HG03025 (cell line): ENCODE results near the gene LYST.
"Not testable (repeated sequence)": the region's sequence is repeated elsewhere in the genome, so short reads cannot be mapped to it uniquely, and the experiment has no call there.

Experiments
- ATAC-seq: cut with Tn5 transposase; IDR thresholded peaks from one replicate; pipeline ENCODE4 v1.9.1; 2021; ENCODE audit warnings: mild to moderate bottlenecking, moderate library complexity; ENCODE audit not compliant: unreplicated experiment, low FRiP score

The LYST gene

GRCh38 chr1:235859789-235860188, 6.9 kb downstream of the LYST start:
- ATAC-seq = no peak

GRCh38 chr1:235858766-235859165, 7.9 kb downstream of the LYST start:
- no peak for ATAC-seq

GRCh38 chr1:235857756-235858155, 8.9 kb downstream of the LYST start:
- ATAC-seq = no peak

- ATAC-seq = no peak
These were observed 10.8 kb downstream of the LYST start for GRCh38 chr1:235855811-235856429.

- no peak for ATAC-seq
These were observed 12.4 kb downstream of the LYST start for GRCh38 chr1:235854347-235854746.

GRCh38 chr1:235853653-235854052, 13.1 kb downstream of the LYST start:
- ATAC-seq = no peak

- ATAC-seq = no peak
These were observed 13.8 kb downstream of the LYST start for GRCh38 chr1:235852887-235853286.

- ATAC-seq = no peak
These were observed 14.8 kb downstream of the LYST start for GRCh38 chr1:235851939-235852338.

GRCh38 chr1:235848251-235848650, 18.5 kb downstream of the LYST start:
- not testable (repeated sequence) for ATAC-seq

GRCh38 chr1:235845656-235846107, 21.0 kb downstream of the LYST start:
- ATAC-seq = not testable (repeated sequence)

GRCh38 chr1:235844776-235845175, 21.9 kb downstream of the LYST start:
- no peak for ATAC-seq

- no peak for ATAC-seq
These were observed 23.2 kb downstream of the LYST start for GRCh38 chr1:235843461-235843961.

GRCh38 chr1:235841938-235842545, 24.7 kb downstream of the LYST start:
- ATAC-seq = peak; percentile 76

- no peak for ATAC-seq
These were observed 28.7 kb downstream of the LYST start for GRCh38 chr1:235838021-235838420.

GRCh38 chr1:235835226-235835625, 31.5 kb downstream of the LYST start:
- ATAC-seq = no peak

- no peak for ATAC-seq
These were observed 32.1 kb downstream of the LYST start for GRCh38 chr1:235834620-235835019.

GRCh38 chr1:235832011-235832410, 34.7 kb downstream of the LYST start:
- no peak for ATAC-seq

GRCh38 chr1:235831148-235831547, 35.6 kb downstream of the LYST start:
- no peak for ATAC-seq

GRCh38 chr1:235826102-235826854, 40.4 kb downstream of the LYST start:
- no peak for ATAC-seq

GRCh38 chr1:235825229-235825628, 41.5 kb downstream of the LYST start:
- ATAC-seq = no peak

GRCh38 chr1:235823684-235824083, 43.0 kb downstream of the LYST start:
- no peak for ATAC-seq
